ENCODE measurements around the gene SAT1.
"Not testable (repeated sequence)": the region's sequence is repeated elsewhere in the genome, so short reads cannot be mapped to it uniquely, and the experiment has no call there.

The SAT1 gene

GRCh38 chrX:23782863-23783588 lies at the start of gene SAT1:
TSS of gene SAT1 (plus strand) at chrX:23783173. CDS start at chrX:23783352, 179 bp downstream.
- no peak for FAIRE-seq
- peak; percentile 98 for TF ChIP-seq POLR2A (IDR thresholded peaks at IDR 0.05; ENCODE audit: low read depth, low read length)
- DNase-seq (ENCODE audit: insufficient read length, low spot score): peak; percentile 26

- FAIRE-seq (no peak), DNase-seq (ENCODE audit: insufficient read length, low spot score) (no peak)
- no peak for TF ChIP-seq POLR2A (IDR thresholded peaks at IDR 0.05; ENCODE audit: low read depth, low read length)
These were observed 46.9 kb upstream of the SAT1 start for GRCh38 chrX:23736030-23736429.

GRCh38 chrX:23737413-23737812 lies 45.6 kb upstream of the SAT1 start:
- TF ChIP-seq POLR2A (IDR thresholded peaks at IDR 0.05; ENCODE audit: low read depth, low read length): no peak
- DNase-seq (ENCODE audit: insufficient read length, low spot score): no peak
- FAIRE-seq: no peak

GRCh38 chrX:23742174-23742696 lies 40.7 kb upstream of the SAT1 start:
- FAIRE-seq (no peak), DNase-seq (ENCODE audit: insufficient read length, low spot score) (no peak)
- TF ChIP-seq POLR2A (IDR thresholded peaks at IDR 0.05; ENCODE audit: low read depth, low read length): no peak

- DNase-seq (ENCODE audit: insufficient read length, low spot score) (peak; percentile 41), FAIRE-seq (peak; percentile 45)
- peak; percentile 77 for TF ChIP-seq POLR2A (IDR thresholded peaks at IDR 0.05; ENCODE audit: low read depth, low read length)
These were observed 40.0 kb upstream of the SAT1 start, which contains the start of gene ACOT9 for GRCh38 chrX:23742697-23743622. TSS of gene ACOT9 (minus strand) at chrX:23743276. CDS start at chrX:23743144, 132 bp downstream.

- DNase-seq (ENCODE audit: insufficient read length, low spot score); FAIRE-seq: not testable (repeated sequence)
These were observed 39.4 kb upstream of the SAT1 start for GRCh38 chrX:23743623-23743971.

GRCh38 chrX:23745786-23746185 lies 37.2 kb upstream of the SAT1 start:
- no peak for FAIRE-seq
- TF ChIP-seq POLR2A (IDR thresholded peaks at IDR 0.05; ENCODE audit: low read depth, low read length): no peak
- no peak for DNase-seq (ENCODE audit: insufficient read length, low spot score)

- no peak for DNase-seq (ENCODE audit: insufficient read length, low spot score)
- TF ChIP-seq POLR2A (IDR thresholded peaks at IDR 0.05; ENCODE audit: low read depth, low read length): no peak
- no peak for FAIRE-seq
These were observed 33.8 kb upstream of the SAT1 start for GRCh38 chrX:23749129-23749528.

- FAIRE-seq (no peak), DNase-seq (ENCODE audit: insufficient read length, low spot score) (no peak)
- no peak for TF ChIP-seq POLR2A (IDR thresholded peaks at IDR 0.05; ENCODE audit: low read depth, low read length)
These were observed 33.4 kb upstream of the SAT1 start for GRCh38 chrX:23749576-23749975.

GRCh38 chrX:23752740-23753415 lies 30.1 kb upstream of the SAT1 start:
- FAIRE-seq: no peak
- DNase-seq (ENCODE audit: insufficient read length, low spot score): no peak
- no peak for TF ChIP-seq POLR2A (IDR thresholded peaks at IDR 0.05; ENCODE audit: low read depth, low read length)

GRCh38 chrX:23754664-23755063 lies 28.3 kb upstream of the SAT1 start:
- TF ChIP-seq POLR2A (IDR thresholded peaks at IDR 0.05; ENCODE audit: low read depth, low read length): no peak
- no peak for DNase-seq (ENCODE audit: insufficient read length, low spot score)
- no peak for FAIRE-seq

- TF ChIP-seq POLR2A (IDR thresholded peaks at IDR 0.05; ENCODE audit: low read depth, low read length): no peak
- FAIRE-seq (no peak), DNase-seq (ENCODE audit: insufficient read length, low spot score) (no peak)
These were observed 26.8 kb upstream of the SAT1 start for GRCh38 chrX:23756165-23756564.

- DNase-seq (ENCODE audit: insufficient read length, low spot score) (no peak), FAIRE-seq (no peak)
- no peak for TF ChIP-seq POLR2A (IDR thresholded peaks at IDR 0.05; ENCODE audit: low read depth, low read length)
These were observed 23.2 kb upstream of the SAT1 start for GRCh38 chrX:23759821-23760220.

Data from H54 (cell line).